ENCODE data around the gene RAE1.
A peak's percentile ranks its signal among the peaks of the same experiment; 100 is the strongest.

The RAE1 gene

DNA sequence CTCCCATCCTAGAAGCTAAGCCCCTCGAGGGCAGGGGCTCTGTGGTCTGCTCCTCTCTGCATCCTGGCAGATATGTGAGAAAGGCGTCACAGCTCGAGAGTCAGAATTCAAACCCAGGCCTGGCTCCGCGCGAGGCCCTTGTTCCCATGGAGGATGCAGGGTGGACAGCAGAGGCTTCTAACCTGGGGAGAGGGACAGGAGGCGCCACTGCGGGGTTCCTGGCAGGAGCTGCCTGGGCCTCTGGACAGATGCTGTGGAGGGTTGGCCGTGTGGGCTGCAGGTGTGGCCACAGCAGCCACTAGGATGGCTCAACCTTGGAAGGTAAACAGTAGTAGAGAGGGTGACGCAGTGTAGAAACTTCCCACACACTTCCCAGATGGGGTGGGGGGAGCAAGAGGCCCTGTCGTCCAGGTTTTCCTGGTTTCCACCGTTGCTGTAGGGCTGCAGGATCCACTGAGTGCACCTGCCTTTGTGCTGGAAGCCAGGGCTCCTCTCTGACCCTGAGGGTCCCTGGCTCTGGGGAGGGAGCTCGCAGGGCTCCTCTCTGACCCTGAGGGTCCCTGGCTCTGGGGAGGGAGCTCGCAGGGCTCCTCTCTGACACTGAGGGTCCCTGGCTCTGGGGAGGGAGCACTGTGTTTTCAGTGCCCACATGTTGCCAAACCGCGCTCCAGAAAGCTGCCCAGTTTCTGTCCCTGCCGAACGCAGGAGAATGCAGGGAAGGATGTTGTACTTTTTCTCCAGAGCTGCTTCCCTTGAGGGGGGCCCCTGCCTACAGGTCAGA lies 54.4 kb downstream of the RAE1 start:
- TF ChIP-seq, protein P1, sequence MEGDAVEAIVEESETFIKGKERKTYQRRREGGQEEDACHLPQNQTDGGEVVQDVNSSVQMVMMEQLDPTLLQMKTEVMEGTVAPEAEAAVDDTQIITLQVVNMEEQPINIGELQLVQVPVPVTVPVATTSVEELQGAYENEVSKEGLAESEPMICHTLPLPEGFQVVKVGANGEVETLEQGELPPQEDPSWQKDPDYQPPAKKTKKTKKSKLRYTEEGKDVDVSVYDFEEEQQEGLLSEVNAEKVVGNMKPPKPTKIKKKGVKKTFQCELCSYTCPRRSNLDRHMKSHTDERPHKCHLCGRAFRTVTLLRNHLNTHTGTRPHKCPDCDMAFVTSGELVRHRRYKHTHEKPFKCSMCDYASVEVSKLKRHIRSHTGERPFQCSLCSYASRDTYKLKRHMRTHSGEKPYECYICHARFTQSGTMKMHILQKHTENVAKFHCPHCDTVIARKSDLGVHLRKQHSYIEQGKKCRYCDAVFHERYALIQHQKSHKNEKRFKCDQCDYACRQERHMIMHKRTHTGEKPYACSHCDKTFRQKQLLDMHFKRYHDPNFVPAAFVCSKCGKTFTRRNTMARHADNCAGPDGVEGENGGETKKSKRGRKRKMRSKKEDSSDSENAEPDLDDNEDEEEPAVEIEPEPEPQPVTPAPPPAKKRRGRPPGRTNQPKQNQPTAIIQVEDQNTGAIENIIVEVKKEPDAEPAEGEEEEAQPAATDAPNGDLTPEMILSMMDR (IDR thresholded peaks at IDR 0.05; ENCODE audit: low read depth, low read length) = no peak
- H3K4me3 ChIP-seq (ENCODE audit: low read depth, low read length) = no peak overlapping the region
- H3K36me3 ChIP-seq = peaks cover 32% of the 10 kb centered on the region
- H3K4me1 ChIP-seq = peaks cover 22% of the 10 kb centered on the region
- DNase-seq = no peak
- no peaks in the 10 kb centered on the region for H3K9me3 ChIP-seq
- no peaks in the 10 kb centered on the region for H3K27me3 ChIP-seq

DNA sequence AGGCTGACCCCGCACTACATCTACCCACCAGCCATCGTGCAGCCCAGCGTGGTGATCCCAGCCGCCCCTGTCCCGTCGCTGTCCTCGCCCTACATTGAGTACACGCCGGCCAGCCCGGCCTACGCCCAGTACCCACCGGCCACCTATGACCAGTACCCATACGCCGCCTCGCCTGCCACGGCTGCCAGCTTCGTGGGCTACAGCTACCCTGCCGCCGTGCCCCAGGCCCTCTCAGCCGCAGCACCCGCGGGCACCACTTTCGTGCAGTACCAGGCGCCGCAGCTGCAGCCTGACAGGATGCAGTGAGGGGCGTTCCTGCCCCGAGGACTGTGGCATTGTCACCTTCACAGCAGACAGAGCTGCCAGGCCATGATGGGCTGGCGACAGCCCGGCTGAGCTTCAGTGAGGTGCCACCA lies 56.5 kb downstream of the RAE1 start:
- peaks cover 30% of the 10 kb centered on the region for H3K36me3 ChIP-seq
- TF ChIP-seq, protein P1 (IDR thresholded peaks at IDR 0.05; ENCODE audit: low read depth, low read length) = no peak
- no peaks in the 10 kb centered on the region for H3K27me3 ChIP-seq
- H3K4me3 ChIP-seq (ENCODE audit: low read depth, low read length) = no peak overlapping the region
- DNase-seq = no peak
- H3K9me3 ChIP-seq = no peaks in the 10 kb centered on the region
- H3K4me1 ChIP-seq = peaks cover 18% of the 10 kb centered on the region

DNA sequence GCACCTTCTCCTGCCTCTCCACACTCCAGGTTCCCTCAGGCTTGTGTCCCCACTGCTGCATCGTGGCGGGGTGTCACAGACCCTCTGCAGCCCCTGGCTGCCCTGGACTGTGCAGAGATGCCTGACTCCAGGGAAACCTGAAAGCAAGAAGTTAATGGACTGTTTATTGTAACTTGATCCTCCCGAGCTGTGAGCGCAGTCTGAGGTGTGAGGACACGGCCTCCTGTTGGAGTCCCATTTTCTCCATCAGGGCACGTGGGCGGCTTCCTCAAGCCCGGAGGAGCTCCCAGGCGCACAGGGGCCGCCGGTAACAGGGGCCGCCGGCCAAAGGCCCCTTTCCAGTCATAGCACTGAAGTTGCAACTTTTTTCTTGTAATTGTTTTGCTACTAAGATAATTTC lies 57.1 kb downstream of the RAE1 start:
- TF ChIP-seq, protein P1 (IDR thresholded peaks at IDR 0.05; ENCODE audit: low read depth, low read length) = no peak
- H3K27me3 ChIP-seq = no peaks in the 10 kb centered on the region
- H3K36me3 ChIP-seq = peaks cover 26% of the 10 kb centered on the region
- DNase-seq = no peak
- no peaks in the 10 kb centered on the region for H3K9me3 ChIP-seq
- no peak overlapping the region for H3K4me3 ChIP-seq (ENCODE audit: low read depth, low read length)
- peaks cover 18% of the 10 kb centered on the region for H3K4me1 ChIP-seq

DNA sequence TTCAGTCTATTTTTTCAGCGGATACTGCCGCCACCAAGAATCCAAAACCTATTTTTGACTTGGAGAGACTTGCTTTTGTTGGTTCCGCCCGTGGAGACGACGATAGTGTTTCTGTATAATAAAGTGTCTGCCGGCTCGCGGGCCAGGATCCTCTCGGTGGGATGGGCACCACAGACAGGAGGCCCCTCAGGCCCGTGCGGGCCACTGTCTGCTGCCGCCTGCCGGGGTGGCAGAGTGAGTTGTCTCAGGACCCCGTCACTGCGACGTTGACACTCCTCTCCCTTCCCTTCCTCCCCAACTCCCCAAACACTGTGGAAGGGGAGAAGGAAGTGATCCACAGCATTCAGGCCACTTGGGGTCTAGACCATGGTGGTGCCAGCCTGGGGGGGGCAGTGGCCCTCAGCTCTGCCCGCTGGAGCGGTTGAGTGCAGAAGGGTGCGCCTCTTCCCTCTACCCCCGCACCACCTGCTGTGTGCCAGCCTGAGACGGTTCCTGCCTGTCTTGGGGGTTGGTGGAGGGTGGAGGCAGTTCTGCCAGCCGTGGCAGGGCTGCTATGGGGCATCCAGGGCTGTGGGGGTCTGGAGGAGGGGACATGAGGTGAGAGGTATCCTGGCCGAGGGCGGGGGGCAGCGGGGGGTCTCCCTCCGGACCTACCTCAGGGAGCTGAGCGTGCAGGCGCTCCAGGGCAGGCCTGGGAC lies 57.6 kb downstream of the RAE1 start:
- Histone ChIP-seq H3K4me1 (peaks cover 18% of the 10 kb centered on the region), H3K9me3 (no peaks in the 10 kb centered on the region), H3K36me3 (peaks cover 24% of the 10 kb centered on the region), H3K27me3 (no peaks in the 10 kb centered on the region), H3K4me3 (ENCODE audit: low read depth, low read length) (no peak overlapping the region)
- TF ChIP-seq, protein P1 (IDR thresholded peaks at IDR 0.05; ENCODE audit: low read depth, low read length) = no peak
- DNase-seq = no peak

DNA sequence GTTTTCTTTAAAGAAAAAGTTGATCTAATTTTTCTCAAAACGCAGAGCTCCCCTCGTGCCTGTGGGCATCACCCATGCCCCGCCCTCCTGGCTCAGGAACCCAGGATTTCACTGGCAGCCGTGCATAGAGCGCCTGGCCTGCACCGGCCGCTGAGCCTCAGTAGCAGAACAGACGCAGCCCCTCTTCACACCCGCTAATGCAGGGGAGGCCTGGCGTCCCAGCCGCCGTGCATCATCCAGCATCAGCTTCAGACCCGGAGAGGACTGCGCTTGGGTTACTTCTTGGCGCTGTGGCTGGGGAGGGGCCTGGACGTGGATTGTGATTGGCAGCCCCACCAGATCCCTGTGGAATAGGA lies 58.2 kb downstream of the RAE1 start:
- no peaks in the 10 kb centered on the region for H3K9me3 ChIP-seq
- peak; percentile 84 for DNase-seq
- H3K36me3 ChIP-seq = peaks cover 22% of the 10 kb centered on the region
- peaks cover 18% of the 10 kb centered on the region for H3K4me1 ChIP-seq
- H3K27me3 ChIP-seq = no peaks in the 10 kb centered on the region
- no peak overlapping the region for H3K4me3 ChIP-seq (ENCODE audit: low read depth, low read length)
- TF ChIP-seq, protein P1 (IDR thresholded peaks at IDR 0.05; ENCODE audit: low read depth, low read length) = no peak

Data from BE2C (cell line).